ENCODE results near the gene ZNF74.
"Not testable (repeated sequence)": the region's sequence is repeated elsewhere in the genome, so short reads cannot be mapped to it uniquely, and the experiment has no call there.

GRCh38 chr22:20366841-20367240 lies 27.1 kb upstream of the ZNF74 start:
- TF ChIP-seq CTCF (IDR thresholded peaks at IDR 0.05); MAX (IDR thresholded peaks at IDR 0.05); ESRRA (IDR thresholded peaks at IDR 0.05; ENCODE audit: borderline replicate concordance, low read length); POLR2A (IDR thresholded peaks at IDR 0.05; ENCODE audit: low read length); EP300 (IDR thresholded peaks at IDR 0.05); USF2 (IDR thresholded peaks at IDR 0.05): not testable (repeated sequence)
